ENCODE data around the gene GPC6.
A peak's percentile ranks its signal among the peaks of the same experiment; 100 is the strongest.

Gene GPC6

DNA sequence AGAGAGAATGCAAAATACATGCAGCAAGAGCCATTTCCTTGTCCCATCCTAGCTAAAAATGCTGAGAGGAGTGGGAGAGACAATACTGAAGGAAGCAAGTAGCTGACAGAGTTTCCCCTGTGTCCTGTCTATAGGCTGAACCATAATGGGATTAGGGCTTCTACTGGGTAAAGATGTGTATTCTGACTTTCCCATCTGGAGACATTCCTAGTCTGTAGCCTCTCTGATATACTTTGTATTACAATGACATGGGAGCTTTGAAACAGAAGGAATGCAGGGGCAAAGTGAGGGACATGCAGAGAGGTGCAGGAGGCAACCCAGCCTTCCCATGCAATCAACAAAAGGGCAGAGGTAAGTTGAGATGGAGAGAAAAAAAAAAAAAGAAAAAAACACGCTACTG lies 10.5 kb upstream of the GPC6 start:
- no peaks in the 10 kb centered on the region for H3K36me3 ChIP-seq (ENCODE audit: control insufficient read depth, insufficient read depth, low read length)
- H3K27me3 ChIP-seq (ENCODE audit: control insufficient read depth, insufficient read depth, low read length): no peaks in the 10 kb centered on the region
- H3K27ac ChIP-seq (ENCODE audit: low read length): no peak overlapping the region
- WGBS (ENCODE audit: insufficient coverage, insufficient read length): no CpG with 5 or more reads among the region's 1 CpG
- no peaks in the 10 kb centered on the region for H3K9me3 ChIP-seq (ENCODE audit: control insufficient read depth, insufficient read depth, low read length)
- peak; percentile 90 for DNase-seq (ENCODE audit: low read depth, low spot score)
- H3K4me3 ChIP-seq (ENCODE audit: low read length): no peak overlapping the region
- H3K4me1 ChIP-seq (ENCODE audit: control insufficient read depth, insufficient read depth, low read length): peaks cover 1% of the 10 kb centered on the region; the same call in 1 of the 2 replicates

DNA sequence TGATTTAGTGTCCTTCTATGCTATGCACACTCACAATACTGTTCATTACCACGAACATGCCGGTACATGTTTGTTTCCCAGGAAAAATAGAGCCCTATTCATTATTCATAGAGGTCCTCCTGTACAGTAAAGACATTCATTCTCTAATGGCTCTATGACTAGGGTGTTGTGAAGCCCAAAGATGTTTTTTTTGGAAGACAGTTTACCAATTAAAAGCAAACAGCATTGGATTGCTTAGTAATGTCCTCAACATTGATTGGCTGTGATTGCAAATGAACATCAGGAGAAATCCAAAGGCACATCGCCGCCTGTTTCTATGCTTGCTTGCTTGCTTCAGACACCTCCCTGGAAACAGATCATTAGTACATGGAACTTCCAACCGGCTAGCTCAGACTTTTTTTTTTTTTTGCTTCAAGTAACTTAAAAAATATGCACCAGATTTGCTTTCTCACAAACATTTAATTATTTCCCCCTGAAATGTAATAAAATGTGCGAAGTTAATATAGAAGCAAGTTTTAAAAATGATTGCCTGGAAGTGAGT lies 8.8 kb upstream of the GPC6 start:
- H3K4me1 ChIP-seq (ENCODE audit: control insufficient read depth, insufficient read depth, low read length): peaks cover 1% of the 10 kb centered on the region; the same call in 1 of the 2 replicates
- WGBS (ENCODE audit: insufficient coverage, insufficient read length): no CpG with 5 or more reads among the region's 6 CpGs
- H3K36me3 ChIP-seq (ENCODE audit: control insufficient read depth, insufficient read depth, low read length): no peaks in the 10 kb centered on the region
- no peaks in the 10 kb centered on the region for H3K9me3 ChIP-seq (ENCODE audit: control insufficient read depth, insufficient read depth, low read length)
- no peak for DNase-seq (ENCODE audit: low read depth, low spot score)
- H3K27ac ChIP-seq (ENCODE audit: low read length): no peak overlapping the region
- H3K4me3 ChIP-seq (ENCODE audit: low read length): no peak overlapping the region
- H3K27me3 ChIP-seq (ENCODE audit: control insufficient read depth, insufficient read depth, low read length): no peaks in the 10 kb centered on the region

DNA sequence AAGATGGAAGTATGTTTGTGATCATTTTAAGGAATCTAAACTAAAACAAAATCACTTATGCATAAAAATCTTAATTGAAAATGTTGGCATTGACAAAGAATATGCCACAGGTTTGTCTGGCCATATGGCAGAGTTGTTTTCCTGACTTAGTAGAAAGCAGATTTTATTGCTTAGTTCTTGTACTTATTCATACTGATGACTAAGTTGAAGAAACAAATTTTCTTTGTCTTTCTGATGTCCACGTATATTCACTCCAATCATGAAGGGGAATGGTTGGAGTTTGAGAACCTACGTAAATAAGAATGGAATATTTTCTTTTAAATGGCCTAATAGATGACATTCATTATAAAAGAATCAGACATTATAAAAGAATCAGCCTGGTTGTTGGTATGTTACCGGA lies 8.0 kb upstream of the GPC6 start:
- Histone ChIP-seq H3K4me1 (ENCODE audit: control insufficient read depth, insufficient read depth, low read length) (peaks cover 2% of the 10 kb centered on the region; the same call in 1 of the 2 replicates), H3K9me3 (ENCODE audit: control insufficient read depth, insufficient read depth, low read length) (no peaks in the 10 kb centered on the region), H3K4me3 (ENCODE audit: low read length) (no peak overlapping the region), H3K36me3 (ENCODE audit: control insufficient read depth, insufficient read depth, low read length) (no peaks in the 10 kb centered on the region), H3K27ac (ENCODE audit: low read length) (no peak overlapping the region), H3K27me3 (ENCODE audit: control insufficient read depth, insufficient read depth, low read length) (no peaks in the 10 kb centered on the region)
- no CpG with 5 or more reads among the region's 3 CpGs for WGBS (ENCODE audit: insufficient coverage, insufficient read length)
- DNase-seq (ENCODE audit: low read depth, low spot score): no peak

DNA sequence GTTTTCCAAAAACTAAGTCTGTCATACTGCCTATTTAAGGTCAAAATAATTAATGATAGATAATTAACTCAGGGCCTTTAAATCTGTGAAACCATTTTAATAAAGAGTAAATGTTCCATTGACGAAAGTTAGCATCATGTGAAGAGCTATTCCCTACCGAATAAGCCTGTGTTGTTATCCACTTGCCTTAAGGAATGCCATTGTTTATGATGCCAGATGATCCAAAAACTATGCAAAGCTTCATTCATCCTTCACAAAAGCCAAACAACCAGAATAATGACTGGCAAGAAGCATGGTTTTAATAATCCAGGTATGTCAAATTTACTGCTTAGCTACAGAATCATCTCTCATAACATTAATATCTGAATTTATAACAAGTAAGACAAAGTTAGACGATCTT lies 6.5 kb upstream of the GPC6 start:
- no peak overlapping the region for H3K27ac ChIP-seq (ENCODE audit: low read length)
- WGBS (ENCODE audit: insufficient coverage, insufficient read length): no CpG with 5 or more reads among the region's 3 CpGs
- H3K4me3 ChIP-seq (ENCODE audit: low read length): no peak overlapping the region
- no peaks in the 10 kb centered on the region for H3K9me3 ChIP-seq (ENCODE audit: control insufficient read depth, insufficient read depth, low read length)
- peaks cover 1% of the 10 kb centered on the region; the same call in 1 of the 2 replicates for H3K4me1 ChIP-seq (ENCODE audit: control insufficient read depth, insufficient read depth, low read length)
- H3K27me3 ChIP-seq (ENCODE audit: control insufficient read depth, insufficient read depth, low read length): no peaks in the 10 kb centered on the region
- no peak for DNase-seq (ENCODE audit: low read depth, low spot score)
- H3K36me3 ChIP-seq (ENCODE audit: control insufficient read depth, insufficient read depth, low read length): no peaks in the 10 kb centered on the region

DNA sequence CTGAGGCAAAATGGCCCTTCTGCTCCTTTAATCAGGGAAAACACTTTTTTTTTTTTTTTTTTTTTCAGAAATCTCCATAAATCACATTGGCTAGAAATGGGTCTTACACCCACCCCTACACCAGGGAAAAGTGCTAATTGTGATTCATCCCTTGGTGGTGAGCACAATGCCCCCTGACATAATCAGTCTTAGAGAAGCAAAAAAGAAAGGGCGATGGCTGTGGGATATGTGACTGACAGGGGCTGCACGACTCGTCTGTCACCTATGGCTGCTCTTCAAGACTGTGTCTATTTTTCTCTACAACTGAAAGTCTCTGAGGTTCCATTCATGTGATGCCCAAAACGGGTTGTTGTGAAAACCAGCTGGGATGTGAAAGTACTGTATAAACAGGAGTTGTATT lies 3.6 kb upstream of the GPC6 start:
- no CpG with 5 or more reads among the region's 4 CpGs for WGBS (ENCODE audit: insufficient coverage, insufficient read length)
- Histone ChIP-seq H3K9me3 (ENCODE audit: control insufficient read depth, insufficient read depth, low read length) (no peaks in the 10 kb centered on the region), H3K27ac (ENCODE audit: low read length) (no peak overlapping the region), H3K27me3 (ENCODE audit: control insufficient read depth, insufficient read depth, low read length) (no peaks in the 10 kb centered on the region), H3K4me3 (ENCODE audit: low read length) (no peak overlapping the region), H3K4me1 (ENCODE audit: control insufficient read depth, insufficient read depth, low read length) (peaks cover 3% of the 10 kb centered on the region; the same call in 1 of the 2 replicates), H3K36me3 (ENCODE audit: control insufficient read depth, insufficient read depth, low read length) (no peaks in the 10 kb centered on the region)
- DNase-seq (ENCODE audit: low read depth, low spot score): no peak

DNA sequence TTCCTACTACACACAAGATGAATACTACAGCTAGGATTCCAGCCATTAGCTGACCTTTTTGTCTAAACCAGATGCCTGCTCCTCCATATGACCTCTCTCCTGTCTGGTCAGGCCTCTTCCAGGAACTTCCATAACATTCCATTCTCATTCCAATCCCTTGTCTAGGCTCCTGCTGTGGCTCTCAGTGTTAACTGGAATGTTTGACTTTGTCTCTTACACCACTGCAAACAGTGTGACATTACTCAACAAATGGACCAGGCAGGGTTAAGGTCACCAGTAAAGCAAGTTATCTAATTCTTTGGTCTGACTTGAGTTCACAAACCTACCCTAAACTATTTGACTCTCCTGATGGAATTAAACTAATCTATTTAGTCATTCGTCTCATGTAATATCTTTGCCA lies 2.1 kb upstream of the GPC6 start:
- H3K27ac ChIP-seq (ENCODE audit: low read length): no peak overlapping the region
- peaks cover 3% of the 10 kb centered on the region; the same call in 1 of the 2 replicates for H3K4me1 ChIP-seq (ENCODE audit: control insufficient read depth, insufficient read depth, low read length)
- no peaks in the 10 kb centered on the region for H3K36me3 ChIP-seq (ENCODE audit: control insufficient read depth, insufficient read depth, low read length)
- no peak for DNase-seq (ENCODE audit: low read depth, low spot score)
- WGBS (ENCODE audit: insufficient coverage, insufficient read length): no CpG with 5 or more reads among the region's 1 CpG
- H3K27me3 ChIP-seq (ENCODE audit: control insufficient read depth, insufficient read depth, low read length): no peaks in the 10 kb centered on the region
- H3K4me3 ChIP-seq (ENCODE audit: low read length): no peak overlapping the region
- H3K9me3 ChIP-seq (ENCODE audit: control insufficient read depth, insufficient read depth, low read length): no peaks in the 10 kb centered on the region

DNA sequence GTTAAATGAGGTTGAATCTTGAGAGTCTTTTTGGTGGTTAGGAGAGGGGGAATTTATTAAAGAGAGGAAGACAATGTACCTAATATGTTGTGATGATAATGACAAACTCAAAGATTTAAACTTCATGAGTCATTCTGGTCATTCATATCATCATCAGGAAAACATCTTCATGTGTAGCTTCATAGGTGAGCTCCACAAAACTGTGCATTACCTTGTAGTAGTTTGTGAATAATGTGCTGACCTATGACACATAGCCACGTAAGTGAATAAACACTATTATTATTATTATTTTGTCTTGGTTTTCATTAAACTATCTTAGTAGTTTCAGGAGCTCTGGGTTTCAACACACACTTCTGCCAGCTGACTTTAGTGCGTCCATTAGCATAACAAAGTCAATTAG lies 997 bp upstream of the GPC6 start:
- no CpG with 5 or more reads among the region's 2 CpGs for WGBS (ENCODE audit: insufficient coverage, insufficient read length)
- Histone ChIP-seq H3K9me3 (ENCODE audit: control insufficient read depth, insufficient read depth, low read length) (no peaks in the 10 kb centered on the region), H3K27me3 (ENCODE audit: control insufficient read depth, insufficient read depth, low read length) (no peaks in the 10 kb centered on the region), H3K4me1 (ENCODE audit: control insufficient read depth, insufficient read depth, low read length) (peaks cover 3% of the 10 kb centered on the region; the same call in 1 of the 2 replicates), H3K27ac (ENCODE audit: low read length) (no peak overlapping the region), H3K36me3 (ENCODE audit: control insufficient read depth, insufficient read depth, low read length) (no peaks in the 10 kb centered on the region), H3K4me3 (ENCODE audit: low read length) (no peak overlapping the region)
- no peak for DNase-seq (ENCODE audit: low read depth, low spot score)

DNA sequence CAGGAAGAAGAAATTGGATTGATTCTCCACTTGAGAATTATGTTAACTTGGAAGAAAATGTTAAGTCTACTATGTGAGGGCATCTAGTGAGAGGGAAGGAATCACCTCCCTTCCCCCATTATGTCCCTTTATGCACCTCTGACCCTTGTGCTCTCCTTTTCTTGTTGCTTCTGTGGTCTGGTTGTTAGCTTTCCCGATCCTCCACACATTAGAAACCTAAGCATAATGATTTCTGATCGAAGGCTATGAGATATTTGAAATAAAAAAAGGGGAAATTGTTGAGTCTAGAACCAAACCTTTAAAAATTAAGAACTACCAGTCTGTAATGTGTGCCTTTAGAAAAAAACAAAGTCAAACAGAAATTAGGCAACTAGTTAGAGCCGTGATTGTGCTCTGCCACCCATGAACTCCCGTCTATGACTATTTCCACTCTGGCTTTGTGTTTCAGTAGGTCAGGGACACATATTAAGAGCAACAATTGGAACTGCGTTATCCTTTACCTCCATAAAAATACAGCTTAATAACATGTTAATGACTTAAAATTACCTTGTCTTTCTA lies 463 bp upstream of the GPC6 start:
- DNase-seq (ENCODE audit: low read depth, low spot score): no peak
- peaks cover 3% of the 10 kb centered on the region; the same call in 1 of the 2 replicates for H3K4me1 ChIP-seq (ENCODE audit: control insufficient read depth, insufficient read depth, low read length)
- no CpG with 5 or more reads among the region's 5 CpGs for WGBS (ENCODE audit: insufficient coverage, insufficient read length)

DNA sequence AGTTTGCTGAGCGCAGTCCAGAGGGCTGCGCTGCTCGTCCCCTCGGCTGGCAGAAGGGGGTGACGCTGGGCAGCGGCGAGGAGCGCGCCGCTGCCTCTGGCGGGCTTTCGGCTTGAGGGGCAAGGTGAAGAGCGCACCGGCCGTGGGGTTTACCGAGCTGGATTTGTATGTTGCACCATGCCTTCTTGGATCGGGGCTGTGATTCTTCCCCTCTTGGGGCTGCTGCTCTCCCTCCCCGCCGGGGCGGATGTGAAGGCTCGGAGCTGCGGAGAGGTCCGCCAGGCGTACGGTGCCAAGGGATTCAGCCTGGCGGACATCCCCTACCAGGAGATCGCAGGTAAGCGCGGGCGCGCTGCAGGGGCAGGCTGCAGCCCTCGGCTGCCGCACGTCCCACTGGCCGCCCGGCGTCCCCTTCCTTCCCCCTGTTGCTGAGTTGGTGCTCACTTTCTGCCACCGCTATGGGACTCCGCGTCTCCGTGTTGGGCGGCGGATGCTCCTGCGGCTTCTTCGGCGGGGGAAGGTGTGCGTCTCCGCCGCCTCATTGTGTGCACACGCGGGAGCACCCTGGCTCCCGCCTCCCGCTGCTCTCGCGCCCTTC lies 772 bp downstream of the GPC6 start:
- no peak for DNase-seq (ENCODE audit: low read depth, low spot score)
- Histone ChIP-seq H3K27me3 (ENCODE audit: control insufficient read depth, insufficient read depth, low read length) (no peaks in the 10 kb centered on the region), H3K4me3 (ENCODE audit: low read length) (peak overlapping the region; percentile 62), H3K36me3 (ENCODE audit: control insufficient read depth, insufficient read depth, low read length) (no peaks in the 10 kb centered on the region), H3K9me3 (ENCODE audit: control insufficient read depth, insufficient read depth, low read length) (no peaks in the 10 kb centered on the region), H3K27ac (ENCODE audit: low read length) (no peak overlapping the region), H3K4me1 (ENCODE audit: control insufficient read depth, insufficient read depth, low read length) (peaks cover 3% of the 10 kb centered on the region; the same call in 1 of the 2 replicates)
- WGBS (ENCODE audit: insufficient coverage, insufficient read length): no CpG with 5 or more reads among the region's 55 CpGs

More for the DNA sequence above, 463 bp upstream of the GPC6 start:
- Histone ChIP-seq H3K27ac (ENCODE audit: low read length) (no peak overlapping the region), H3K36me3 (ENCODE audit: control insufficient read depth, insufficient read depth, low read length) (no peaks in the 10 kb centered on the region), H3K9me3 (ENCODE audit: control insufficient read depth, insufficient read depth, low read length) (no peaks in the 10 kb centered on the region), H3K4me3 (ENCODE audit: low read length) (peak overlapping the region; percentile 62; the same call in 1 of the 2 replicates), H3K27me3 (ENCODE audit: control insufficient read depth, insufficient read depth, low read length) (no peaks in the 10 kb centered on the region)

DNA sequence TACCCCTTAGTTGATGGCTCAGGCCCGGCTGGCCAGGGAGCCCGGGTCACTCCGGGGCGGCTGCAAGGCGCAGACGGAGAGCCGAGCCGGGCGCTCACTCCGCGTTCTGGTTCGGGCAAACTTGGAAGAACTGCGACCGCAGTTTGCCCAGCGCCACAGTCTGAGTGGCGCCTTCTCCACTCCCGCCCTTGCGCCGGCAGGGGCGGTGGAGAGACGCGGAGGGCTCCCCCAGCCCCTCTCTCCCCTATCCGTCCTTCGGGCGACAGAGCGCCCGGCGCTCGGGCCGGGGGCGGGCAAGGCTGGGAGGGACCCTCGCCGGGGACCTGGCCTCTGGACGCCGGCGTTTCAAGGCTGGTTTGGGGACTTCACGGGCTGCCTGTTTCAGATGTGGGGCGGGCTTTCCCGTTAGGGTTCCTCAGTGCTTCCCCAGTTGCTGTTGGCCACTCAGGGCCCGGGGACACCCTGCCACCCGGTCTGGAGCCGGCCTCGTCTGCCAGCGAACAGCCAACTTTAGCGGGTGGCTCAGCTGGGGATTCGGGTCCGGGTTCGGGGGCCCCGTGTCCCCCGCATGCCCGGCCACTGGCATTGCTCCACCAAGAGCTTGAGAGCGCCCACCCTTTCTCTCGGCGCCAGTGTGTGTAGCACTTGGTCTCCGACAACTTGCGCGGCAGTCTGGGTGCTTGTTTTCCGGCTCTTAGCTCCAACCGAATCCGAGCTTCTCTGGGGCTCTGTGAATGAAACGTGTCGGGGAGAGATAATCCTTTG lies 1.5 kb downstream of the GPC6 start:
- peaks cover 2% of the 10 kb centered on the region; the same call in 1 of the 2 replicates for H3K4me1 ChIP-seq (ENCODE audit: control insufficient read depth, insufficient read depth, low read length)
- no peaks in the 10 kb centered on the region for H3K27me3 ChIP-seq (ENCODE audit: control insufficient read depth, insufficient read depth, low read length)
- no peaks in the 10 kb centered on the region for H3K36me3 ChIP-seq (ENCODE audit: control insufficient read depth, insufficient read depth, low read length)
- peak overlapping the region; percentile 62 for H3K4me3 ChIP-seq (ENCODE audit: low read length)
- no peak for DNase-seq (ENCODE audit: low read depth, low spot score)
- no peaks in the 10 kb centered on the region for H3K9me3 ChIP-seq (ENCODE audit: control insufficient read depth, insufficient read depth, low read length)
- no CpG with 5 or more reads among the region's 62 CpGs for WGBS (ENCODE audit: insufficient coverage, insufficient read length)
- no peak overlapping the region for H3K27ac ChIP-seq (ENCODE audit: low read length)

Data from iPS DF 6.9 (cell line).